ENCODE measurements around the gene ASB3. TPM values are rescaled to one million over a fixed set of nuclear protein-coding genes. Genes with fewer than 3 reads are reported as not detected.
A peak's percentile ranks its signal among the peaks of the same experiment; 100 is the strongest.
"Not testable (repeated sequence)": the region's sequence is repeated elsewhere in the genome, so short reads cannot be mapped to it uniquely, and the experiment has no call there.

The ASB3 gene
- total and polyA plus RNA-seq, 4 donors: 2.7 to 13.6 (median 8.7) TPM

- Histone ChIP-seq H3K4me3 (ENCODE audit: low read depth in 1 of 3, low read length in 3 of 3) (no peak overlapping the region), H3K36me3 (ENCODE audit: control insufficient read depth in 4 of 4, insufficient read depth in 3 of 4, low read depth in 1 of 4, low read length in 3 of 4) (no peaks in the 10 kb centered on the region), H3K27me3 (ENCODE audit: control insufficient read depth in 4 of 4, insufficient read depth in 4 of 4, low read length in 3 of 4) (no peaks in the 10 kb centered on the region), H3K9ac (ENCODE audit: low read depth in 1 of 2, low read length in 2 of 2) (peak overlapping the region in 1 of 2 donors; percentile 16), H3K4me1 (ENCODE audit: control insufficient read depth in 4 of 4, insufficient read depth in 4 of 4, low read length in 3 of 4) (peaks cover 4 to 41% (median 33%) of the 10 kb centered on the region in 4 donors), H3K27ac (ENCODE audit: low read depth in 1 of 2, low read length in 2 of 2) (peak overlapping the region; percentile 82 to 86), H3K9me3 (ENCODE audit: control insufficient read depth in 4 of 4, low read length in 3 of 4) (no peaks in the 10 kb centered on the region)
- DNase-seq (ENCODE audit: low spot score): no peak
- WGBS: 30% methylated on average over 1 of the region's 1 CpG
- TF ChIP-seq RAD21 (IDR thresholded peaks at IDR 0.05): no peak
- TF ChIP-seq NR2F2 (IDR thresholded peaks at IDR 0.05): no peak
- TF ChIP-seq GABPA (IDR thresholded peaks at IDR 0.05 in 1 of 2, conservative IDR thresholded peaks at IDR 0.05 in 1 of 2): no peak
Measured at GRCh38 chr2:53826030-53826410, 39.3 kb upstream of the ASB3 start.

DNA sequence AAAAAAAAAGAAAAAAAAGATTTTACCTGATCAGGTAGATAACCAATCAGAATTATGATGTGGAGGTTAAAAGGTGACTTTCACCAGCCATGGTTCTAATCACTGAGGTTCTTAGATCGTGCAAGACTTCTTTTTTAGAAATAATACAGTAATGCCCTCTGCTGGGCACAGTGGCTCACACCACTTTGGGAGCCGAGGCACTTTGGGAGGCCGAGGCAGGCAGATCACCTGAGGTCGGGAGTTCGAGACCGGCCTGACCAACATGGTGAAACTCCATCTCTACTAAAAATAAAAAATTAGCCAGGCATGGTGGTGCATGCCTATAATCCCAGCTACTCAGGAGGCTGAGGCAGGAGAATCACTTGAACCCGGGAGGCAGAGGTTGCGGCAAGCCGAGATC is 36.9 kb upstream of the ASB3 start:
- H3K4me1 ChIP-seq (ENCODE audit: control insufficient read depth in 4 of 4, insufficient read depth in 4 of 4, low read length in 3 of 4): peaks cover 4 to 34% (median 29%) of the 10 kb centered on the region in 4 donors
- 92% methylated on average over 9 of the region's 9 CpGs for WGBS
- not testable (repeated sequence) for H3K9ac ChIP-seq (ENCODE audit: low read depth in 1 of 2, low read length in 2 of 2); H3K4me3 ChIP-seq (ENCODE audit: low read depth in 1 of 3, low read length in 3 of 3); H3K36me3 ChIP-seq (ENCODE audit: control insufficient read depth in 4 of 4, insufficient read depth in 3 of 4, low read depth in 1 of 4, low read length in 3 of 4); DNase-seq (ENCODE audit: low spot score); H3K9me3 ChIP-seq (ENCODE audit: control insufficient read depth in 4 of 4, low read length in 3 of 4); H3K27ac ChIP-seq (ENCODE audit: low read depth in 1 of 2, low read length in 2 of 2); H3K27me3 ChIP-seq (ENCODE audit: control insufficient read depth in 4 of 4, insufficient read depth in 4 of 4, low read length in 3 of 4)
- TF ChIP-seq RAD21 (IDR thresholded peaks at IDR 0.05): peak in 1 of 2 donors; percentile 58

DNA sequence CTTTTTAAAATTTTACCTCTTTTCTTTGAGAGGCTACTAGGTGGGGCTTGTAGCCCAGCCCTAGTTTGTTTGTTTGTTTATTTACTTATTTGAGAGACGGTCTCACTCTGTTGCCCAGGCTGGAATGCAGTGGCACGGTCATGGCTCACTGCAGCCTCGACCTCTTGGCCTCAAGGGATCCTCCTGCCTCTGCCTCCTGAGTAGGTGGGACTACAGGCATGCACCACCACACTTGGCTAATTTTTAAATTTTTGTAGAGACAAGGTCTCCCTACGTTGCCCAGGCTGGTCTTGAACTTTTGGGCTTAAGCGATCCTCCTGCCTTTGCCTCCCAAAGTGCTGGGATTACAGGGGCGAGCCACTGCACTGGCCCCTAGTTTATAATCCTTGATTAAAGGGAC is 35.1 kb upstream of the ASB3 start:
- 84% methylated on average over 6 of the region's 6 CpGs for WGBS

DNA sequence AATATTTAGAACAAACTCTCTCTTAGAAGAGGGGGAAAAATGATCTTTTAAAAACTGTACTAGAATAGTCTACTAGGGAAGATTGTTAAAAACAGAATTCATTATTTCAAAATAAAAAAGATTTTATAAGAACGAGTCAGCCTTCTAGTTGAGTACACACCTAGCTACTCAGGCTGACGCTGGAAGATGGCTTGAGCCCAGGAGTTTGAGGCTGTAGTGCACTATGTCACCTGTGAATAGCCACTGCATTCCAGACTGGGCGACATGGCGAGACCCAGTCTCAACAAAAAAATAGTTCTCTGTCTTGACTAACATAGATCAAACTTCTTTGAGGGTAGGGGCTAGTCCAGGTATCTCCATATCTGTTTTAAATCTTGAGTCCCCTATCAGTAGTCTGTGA is 34.0 kb upstream of the ASB3 start:
- Histone ChIP-seq H3K27me3 (ENCODE audit: control insufficient read depth in 4 of 4, insufficient read depth in 4 of 4, low read length in 3 of 4) (no peaks in the 10 kb centered on the region), H3K36me3 (ENCODE audit: control insufficient read depth in 4 of 4, insufficient read depth in 3 of 4, low read depth in 1 of 4, low read length in 3 of 4) (peaks cover 2 to 5% (median 4%) of the 10 kb centered on the region in 4 donors), H3K4me1 (ENCODE audit: control insufficient read depth in 4 of 4, insufficient read depth in 4 of 4, low read length in 3 of 4) (peaks cover 1 to 12% (median 10%) of the 10 kb centered on the region in 4 donors), H3K4me3 (ENCODE audit: low read depth in 1 of 3, low read length in 3 of 3) (no peak overlapping the region), H3K9ac (ENCODE audit: low read depth in 1 of 2, low read length in 2 of 2) (no peak overlapping the region), H3K9me3 (ENCODE audit: control insufficient read depth in 4 of 4, low read length in 3 of 4) (no peaks in the 10 kb centered on the region), H3K27ac (ENCODE audit: low read depth in 1 of 2, low read length in 2 of 2) (no peak overlapping the region)
- TF ChIP-seq REST (IDR thresholded peaks at IDR 0.05) (no peak), HNF4A (conservative IDR thresholded peaks at IDR 0.05) (no peak), RAD21 (IDR thresholded peaks at IDR 0.05) (no peak), YY1 (IDR thresholded peaks at IDR 0.05) (no peak), EGR1 (IDR thresholded peaks at IDR 0.05; ENCODE audit: low read depth in 2 of 2) (no peak), NR2F2 (IDR thresholded peaks at IDR 0.05) (no peak), HNF4G (IDR thresholded peaks at IDR 0.05) (no peak), TAF1 (conservative IDR thresholded peaks at IDR 0.05) (no peak), JUND (IDR thresholded peaks at IDR 0.05) (no peak), GABPA (IDR thresholded peaks at IDR 0.05 in 1 of 2, conservative IDR thresholded peaks at IDR 0.05 in 1 of 2) (no peak), RXRA (IDR thresholded peaks at IDR 0.05) (no peak)
- TF ChIP-seq, protein P1, sequence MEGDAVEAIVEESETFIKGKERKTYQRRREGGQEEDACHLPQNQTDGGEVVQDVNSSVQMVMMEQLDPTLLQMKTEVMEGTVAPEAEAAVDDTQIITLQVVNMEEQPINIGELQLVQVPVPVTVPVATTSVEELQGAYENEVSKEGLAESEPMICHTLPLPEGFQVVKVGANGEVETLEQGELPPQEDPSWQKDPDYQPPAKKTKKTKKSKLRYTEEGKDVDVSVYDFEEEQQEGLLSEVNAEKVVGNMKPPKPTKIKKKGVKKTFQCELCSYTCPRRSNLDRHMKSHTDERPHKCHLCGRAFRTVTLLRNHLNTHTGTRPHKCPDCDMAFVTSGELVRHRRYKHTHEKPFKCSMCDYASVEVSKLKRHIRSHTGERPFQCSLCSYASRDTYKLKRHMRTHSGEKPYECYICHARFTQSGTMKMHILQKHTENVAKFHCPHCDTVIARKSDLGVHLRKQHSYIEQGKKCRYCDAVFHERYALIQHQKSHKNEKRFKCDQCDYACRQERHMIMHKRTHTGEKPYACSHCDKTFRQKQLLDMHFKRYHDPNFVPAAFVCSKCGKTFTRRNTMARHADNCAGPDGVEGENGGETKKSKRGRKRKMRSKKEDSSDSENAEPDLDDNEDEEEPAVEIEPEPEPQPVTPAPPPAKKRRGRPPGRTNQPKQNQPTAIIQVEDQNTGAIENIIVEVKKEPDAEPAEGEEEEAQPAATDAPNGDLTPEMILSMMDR (IDR thresholded peaks at IDR 0.05; ENCODE audit: low read depth, low read length, missing input control): no peak
- TF ChIP-seq, protein P2, sequence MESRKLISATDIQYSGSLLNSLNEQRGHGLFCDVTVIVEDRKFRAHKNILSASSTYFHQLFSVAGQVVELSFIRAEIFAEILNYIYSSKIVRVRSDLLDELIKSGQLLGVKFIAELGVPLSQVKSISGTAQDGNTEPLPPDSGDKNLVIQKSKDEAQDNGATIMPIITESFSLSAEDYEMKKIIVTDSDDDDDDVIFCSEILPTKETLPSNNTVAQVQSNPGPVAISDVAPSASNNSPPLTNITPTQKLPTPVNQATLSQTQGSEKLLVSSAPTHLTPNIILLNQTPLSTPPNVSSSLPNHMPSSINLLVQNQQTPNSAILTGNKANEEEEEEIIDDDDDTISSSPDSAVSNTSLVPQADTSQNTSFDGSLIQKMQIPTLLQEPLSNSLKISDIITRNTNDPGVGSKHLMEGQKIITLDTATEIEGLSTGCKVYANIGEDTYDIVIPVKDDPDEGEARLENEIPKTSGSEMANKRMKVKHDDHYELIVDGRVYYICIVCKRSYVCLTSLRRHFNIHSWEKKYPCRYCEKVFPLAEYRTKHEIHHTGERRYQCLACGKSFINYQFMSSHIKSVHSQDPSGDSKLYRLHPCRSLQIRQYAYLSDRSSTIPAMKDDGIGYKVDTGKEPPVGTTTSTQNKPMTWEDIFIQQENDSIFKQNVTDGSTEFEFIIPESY (IDR thresholded peaks at IDR 0.05): no peak
- no peak for DNase-seq (ENCODE audit: low spot score)
- WGBS: 89% methylated on average over 4 of the region's 4 CpGs

More for the DNA sequence above, 35.1 kb upstream of the ASB3 start:
- Histone ChIP-seq H3K36me3 (ENCODE audit: control insufficient read depth in 4 of 4, insufficient read depth in 3 of 4, low read depth in 1 of 4, low read length in 3 of 4) (peaks cover 0 to 5% (median under 1%) of the 10 kb centered on the region in 4 donors), H3K4me1 (ENCODE audit: control insufficient read depth in 4 of 4, insufficient read depth in 4 of 4, low read length in 3 of 4) (peaks cover 1 to 21% (median 18%) of the 10 kb centered on the region in 4 donors), H3K4me3 (ENCODE audit: low read depth in 1 of 3, low read length in 3 of 3) (no peak overlapping the region), H3K9ac (ENCODE audit: low read depth in 1 of 2, low read length in 2 of 2) (no peak overlapping the region), H3K9me3 (ENCODE audit: control insufficient read depth in 4 of 4, low read length in 3 of 4) (no peaks in the 10 kb centered on the region), H3K27ac (ENCODE audit: low read depth in 1 of 2, low read length in 2 of 2) (no peak overlapping the region), H3K27me3 (ENCODE audit: control insufficient read depth in 4 of 4, insufficient read depth in 4 of 4, low read length in 3 of 4) (no peaks in the 10 kb centered on the region)
- DNase-seq (ENCODE audit: low spot score): no peak
- TF ChIP-seq HNF4A (conservative IDR thresholded peaks at IDR 0.05) (no peak), MAX (IDR thresholded peaks at IDR 0.05) (no peak)
